ENCODE results near the gene CD58. TPM values are rescaled to one million over a fixed set of nuclear protein-coding genes. Genes with fewer than 3 reads are reported as not detected.

The CD58 gene
- total RNA-seq, 1 experiment from 2014 or later, result 9.3 TPM

DNA sequence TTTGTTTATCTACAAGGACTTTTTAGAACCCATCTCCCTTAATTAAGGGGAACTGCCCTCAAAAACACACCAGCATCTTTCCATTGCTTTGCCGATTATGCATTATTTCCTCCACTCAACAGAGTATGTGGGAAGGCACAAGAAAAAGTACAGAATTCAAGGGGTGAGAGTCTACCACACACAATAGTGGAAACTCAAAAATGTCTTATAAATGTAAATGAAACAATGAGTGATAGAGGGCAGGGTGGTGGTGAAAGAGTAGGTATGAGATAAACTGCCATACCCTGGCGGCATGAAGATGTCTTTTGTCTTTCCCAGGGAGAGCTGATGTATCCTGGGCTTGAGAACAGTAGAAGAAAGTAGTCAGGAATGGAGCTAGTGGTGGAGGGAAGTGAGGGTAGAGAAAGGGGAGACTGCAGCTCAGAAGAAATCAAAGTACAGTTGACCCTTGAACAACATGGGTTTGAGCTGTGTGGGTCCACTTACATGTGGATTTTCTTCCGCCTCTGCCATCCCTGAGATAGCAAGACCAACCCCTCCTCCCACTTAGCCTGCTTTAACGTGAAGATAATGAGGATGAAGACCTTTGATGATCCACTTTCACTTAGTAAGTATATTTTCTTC, 24.4 kb downstream of the CD58 start:
- no peak overlapping the region for H3K4me3 ChIP-seq (ENCODE audit: insufficient read depth, low read depth, low read length)
- no peaks in the 10 kb centered on the region for H3K36me3 ChIP-seq (replicated peaks; ENCODE audit: control insufficient read depth, insufficient read depth, low read length)
- no peak for DNase-seq
- no peaks in the 10 kb centered on the region for H3K27me3 ChIP-seq (ENCODE audit: control insufficient read depth, insufficient read depth, low read length)

- no peak for DNase-seq
- Histone ChIP-seq H3K4me3 (ENCODE audit: insufficient read depth, low read depth, low read length) (no peak overlapping the region), H3K27me3 (ENCODE audit: control insufficient read depth, insufficient read depth, low read length) (no peaks in the 10 kb centered on the region), H3K36me3 (replicated peaks; ENCODE audit: control insufficient read depth, insufficient read depth, low read length) (no peaks in the 10 kb centered on the region)
Observed at GRCh38 chr1:116545359-116545705, 25.5 kb downstream of the CD58 start.

GRCh38 chr1:116544588-116545358, 26.1 kb downstream of the CD58 start:
- no peak overlapping the region for H3K4me3 ChIP-seq (ENCODE audit: insufficient read depth, low read depth, low read length)
- no peak for DNase-seq
- no peaks in the 10 kb centered on the region for H3K27me3 ChIP-seq (ENCODE audit: control insufficient read depth, insufficient read depth, low read length)
- no peaks in the 10 kb centered on the region for H3K36me3 ChIP-seq (replicated peaks; ENCODE audit: control insufficient read depth, insufficient read depth, low read length)

DNA sequence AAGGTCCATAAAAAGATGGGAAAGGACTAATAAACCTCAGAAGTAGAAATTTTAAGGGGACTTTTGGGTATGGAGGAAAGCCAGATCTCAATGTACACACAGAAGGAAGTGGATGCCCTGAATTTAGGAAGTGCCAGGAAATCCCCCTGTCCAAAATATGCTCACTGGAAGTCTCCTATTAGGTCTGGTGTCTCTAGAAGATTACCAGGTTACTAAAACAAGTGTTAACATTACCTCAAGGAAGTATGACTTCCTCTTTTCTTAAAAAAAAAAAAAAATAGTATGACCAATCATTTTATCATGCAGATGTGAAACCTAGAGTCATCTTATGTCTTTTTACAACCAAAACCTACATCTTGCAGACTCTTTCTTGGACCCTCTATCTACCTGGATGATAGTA, 30.7 kb downstream of the CD58 start:
- DNase-seq, result no peak
- H3K27me3 ChIP-seq (ENCODE audit: control insufficient read depth, insufficient read depth, low read length), result no peaks in the 10 kb centered on the region
- H3K36me3 ChIP-seq (replicated peaks; ENCODE audit: control insufficient read depth, insufficient read depth, low read length), result no peaks in the 10 kb centered on the region
- no peak overlapping the region for H3K4me3 ChIP-seq (ENCODE audit: insufficient read depth, low read depth, low read length)

DNA sequence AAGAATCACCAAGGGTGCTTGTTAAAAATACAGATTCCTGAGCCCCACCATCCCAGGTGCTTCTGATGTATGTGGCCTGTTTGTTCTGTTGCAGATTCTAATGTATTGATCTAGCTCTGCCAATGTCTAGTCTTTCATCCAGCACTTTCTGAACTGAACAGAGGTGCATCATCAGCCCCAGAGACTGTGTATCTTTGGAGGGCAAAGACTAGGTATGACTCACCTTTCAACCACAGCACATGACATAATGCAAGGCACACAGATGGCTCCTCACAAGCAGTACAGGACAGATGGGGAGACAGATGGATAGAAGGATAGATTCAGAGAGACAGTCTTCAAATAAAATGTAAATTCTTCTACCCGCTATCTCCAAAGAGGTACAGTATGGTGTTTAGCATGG, 32.3 kb downstream of the CD58 start:
- DNase-seq, result no peak
- H3K4me3 ChIP-seq (ENCODE audit: insufficient read depth, low read depth, low read length), result no peak overlapping the region
- no peaks in the 10 kb centered on the region for H3K27me3 ChIP-seq (ENCODE audit: control insufficient read depth, insufficient read depth, low read length)

DNA sequence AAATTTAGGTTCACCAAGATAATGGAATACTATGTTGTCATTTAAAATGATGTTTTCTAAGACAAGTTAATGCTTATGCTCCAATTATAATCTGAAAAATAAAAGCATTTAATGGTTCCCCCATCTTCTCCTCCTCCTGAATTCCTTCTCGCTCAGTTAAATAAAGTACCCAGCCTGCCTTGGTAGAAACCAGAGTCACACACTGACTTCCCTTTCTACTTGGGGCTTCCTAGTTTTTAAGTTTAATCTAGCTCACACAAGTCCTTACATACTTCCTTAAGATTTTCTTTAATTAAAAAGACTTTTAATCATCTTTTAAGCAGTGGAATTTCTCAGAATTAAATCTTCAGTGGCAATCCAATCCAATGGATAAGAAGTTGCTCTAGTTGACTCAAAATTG, 32.9 kb downstream of the CD58 start:
- no peak for DNase-seq
- Histone ChIP-seq H3K27me3 (ENCODE audit: control insufficient read depth, insufficient read depth, low read length) (no peaks in the 10 kb centered on the region), H3K4me3 (ENCODE audit: insufficient read depth, low read depth, low read length) (no peak overlapping the region), H3K36me3 (replicated peaks; ENCODE audit: control insufficient read depth, insufficient read depth, low read length) (no peaks in the 10 kb centered on the region)

More for the DNA sequence above, 32.3 kb downstream of the CD58 start:
- H3K36me3 ChIP-seq (replicated peaks; ENCODE audit: control insufficient read depth, insufficient read depth, low read length), result no peaks in the 10 kb centered on the region

- H3K4me3 ChIP-seq (ENCODE audit: insufficient read depth, low read depth, low read length), result no peak overlapping the region
- DNase-seq, result no peak
Observed at GRCh38 chr1:116537040-116537831, 33.6 kb downstream of the CD58 start.

DNA sequence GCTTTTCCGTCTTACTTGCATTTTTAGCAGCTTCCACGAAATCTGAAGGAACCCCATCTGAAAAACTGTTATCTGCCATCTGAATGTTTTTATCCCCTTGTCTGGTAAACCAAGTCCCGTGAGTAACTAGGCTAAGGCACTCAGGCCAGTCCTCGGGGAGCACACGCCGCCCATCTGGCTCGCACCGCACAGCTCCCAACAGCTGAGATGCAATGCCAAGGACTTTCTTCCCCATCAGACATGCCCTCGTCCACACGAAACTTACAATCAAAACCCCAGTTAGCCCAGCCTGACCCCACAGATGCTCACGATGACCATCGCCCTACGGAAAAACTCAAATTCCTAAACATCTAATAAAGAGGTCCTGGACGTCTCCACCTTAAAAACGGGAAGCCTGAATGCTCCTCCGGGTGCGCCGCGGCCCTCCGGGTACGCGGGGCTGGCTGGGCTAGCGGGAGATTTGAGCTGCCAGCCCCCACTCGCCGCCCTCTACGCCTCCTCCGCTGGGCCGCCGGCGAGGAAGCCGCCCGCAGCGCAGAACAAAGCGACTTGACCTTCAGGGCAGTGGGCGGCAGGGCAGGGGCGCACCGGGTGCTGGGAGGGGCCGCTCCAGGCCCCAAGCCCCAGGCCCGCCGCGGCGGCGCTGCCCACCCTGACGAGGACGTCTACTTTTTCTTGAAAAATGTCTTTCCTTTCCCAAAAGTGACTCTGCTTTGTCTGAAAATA, 36.6 kb downstream of the CD58 start:
- H3K27me3 ChIP-seq (ENCODE audit: control insufficient read depth, insufficient read depth, low read length), result no peaks in the 10 kb centered on the region
- peak; percentile 33 for DNase-seq
- no peak overlapping the region for H3K4me3 ChIP-seq (ENCODE audit: insufficient read depth, low read depth, low read length)
- H3K36me3 ChIP-seq (replicated peaks; ENCODE audit: control insufficient read depth, insufficient read depth, low read length), result no peaks in the 10 kb centered on the region

More at GRCh38 chr1:116537040-116537831, 33.6 kb downstream of the CD58 start:
- Histone ChIP-seq H3K36me3 (replicated peaks; ENCODE audit: control insufficient read depth, insufficient read depth, low read length) (no peaks in the 10 kb centered on the region), H3K27me3 (ENCODE audit: control insufficient read depth, insufficient read depth, low read length) (no peaks in the 10 kb centered on the region)

- Histone ChIP-seq H3K27me3 (ENCODE audit: control insufficient read depth, insufficient read depth, low read length) (no peaks in the 10 kb centered on the region), H3K36me3 (replicated peaks; ENCODE audit: control insufficient read depth, insufficient read depth, low read length) (no peaks in the 10 kb centered on the region), H3K4me3 (ENCODE audit: insufficient read depth, low read depth, low read length) (no peak overlapping the region)
- no peak for DNase-seq
Observed at GRCh38 chr1:116533429-116533820, 37.4 kb downstream of the CD58 start.

DNA sequence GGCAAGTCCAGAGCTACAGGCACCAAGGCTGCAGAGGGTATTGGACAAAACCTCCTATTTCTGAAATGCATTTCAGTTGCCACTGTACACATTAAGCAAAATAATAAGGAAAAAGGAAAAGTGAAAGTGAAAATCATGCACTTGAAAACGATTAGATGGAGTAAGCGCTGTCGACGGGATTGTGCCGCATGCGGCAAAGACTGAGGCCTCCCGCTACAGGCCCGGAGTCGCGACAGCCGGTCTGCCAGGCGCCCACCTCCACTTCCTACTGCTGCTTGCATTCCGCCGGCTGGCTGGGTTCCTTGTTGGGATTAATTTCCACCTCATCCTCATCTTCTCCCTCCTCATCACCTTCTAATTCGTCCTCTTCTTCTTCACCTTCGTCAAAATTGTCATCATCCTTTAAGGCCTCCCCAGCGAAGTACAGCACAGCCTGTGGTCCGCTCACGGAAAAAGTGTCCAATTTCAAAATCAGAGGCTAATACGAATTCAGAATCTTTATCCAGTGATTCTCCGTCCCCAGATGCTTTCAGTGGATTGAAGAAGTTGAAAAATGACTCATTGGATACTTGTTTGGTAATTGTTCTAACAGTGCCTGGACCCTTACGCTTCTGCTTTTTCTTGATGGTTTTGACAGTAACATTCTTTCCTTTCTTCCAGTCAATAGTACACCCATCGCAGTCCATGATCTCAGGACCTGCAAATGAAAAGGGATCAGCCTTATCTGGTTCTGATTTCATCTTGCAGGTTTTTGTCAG, 38.0 kb downstream of the CD58 start:
- no peaks in the 10 kb centered on the region for H3K27me3 ChIP-seq (ENCODE audit: control insufficient read depth, insufficient read depth, low read length)
- H3K36me3 ChIP-seq (replicated peaks; ENCODE audit: control insufficient read depth, insufficient read depth, low read length), result no peaks in the 10 kb centered on the region
- H3K4me3 ChIP-seq (ENCODE audit: insufficient read depth, low read depth, low read length), result no peak overlapping the region
- no peak for DNase-seq

DNA sequence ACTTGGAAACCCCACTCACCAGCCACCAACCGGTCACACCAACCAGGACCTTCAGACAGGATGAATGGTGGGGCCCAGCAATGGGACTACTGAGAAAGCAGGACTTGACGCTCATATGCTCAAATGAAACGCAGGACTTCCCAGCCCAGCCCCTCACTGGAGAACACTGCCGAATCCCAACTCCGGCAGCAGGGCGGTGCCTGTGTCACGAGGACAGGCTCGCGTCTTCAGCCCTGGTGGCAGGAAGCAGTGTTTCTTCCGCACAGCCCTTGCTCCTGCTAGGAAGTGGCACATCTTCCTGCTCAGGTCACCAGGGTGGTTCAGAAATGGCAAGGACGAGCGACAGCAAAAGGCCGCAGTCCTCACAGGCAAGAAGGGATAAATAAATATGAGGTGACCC, 38.9 kb downstream of the CD58 start:
- Histone ChIP-seq H3K36me3 (replicated peaks; ENCODE audit: control insufficient read depth, insufficient read depth, low read length) (no peaks in the 10 kb centered on the region), H3K27me3 (ENCODE audit: control insufficient read depth, insufficient read depth, low read length) (no peaks in the 10 kb centered on the region), H3K4me3 (ENCODE audit: insufficient read depth, low read depth, low read length) (no peak overlapping the region)
- peak; percentile 47 for DNase-seq

GRCh38 chr1:116529681-116530080, 41.1 kb downstream of the CD58 start:
- Histone ChIP-seq H3K36me3 (replicated peaks; ENCODE audit: control insufficient read depth, insufficient read depth, low read length) (no peaks in the 10 kb centered on the region), H3K4me3 (ENCODE audit: insufficient read depth, low read depth, low read length) (no peak overlapping the region), H3K27me3 (ENCODE audit: control insufficient read depth, insufficient read depth, low read length) (no peaks in the 10 kb centered on the region)
- DNase-seq, result no peak

DNA sequence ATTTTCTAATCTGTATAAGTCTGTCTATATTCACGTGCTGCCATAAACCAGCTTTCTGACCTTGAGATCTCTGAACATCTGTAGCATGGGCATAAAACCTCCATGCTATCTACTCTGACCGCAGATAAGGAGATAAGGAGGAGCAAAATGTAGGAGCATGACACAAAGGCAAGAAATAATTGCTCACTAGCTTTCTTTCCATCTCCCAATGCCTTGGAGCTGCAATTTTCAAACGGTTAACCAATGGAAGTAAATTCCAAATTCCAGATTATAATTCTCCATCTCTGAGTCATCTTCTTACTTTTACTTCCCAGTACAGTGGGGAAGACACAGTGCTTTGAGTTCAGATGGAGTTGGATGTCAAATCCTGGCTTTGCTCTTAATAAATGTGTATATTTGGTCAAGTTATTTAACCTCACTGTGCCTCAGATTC, 41.6 kb downstream of the CD58 start:
- no peaks in the 10 kb centered on the region for H3K36me3 ChIP-seq (replicated peaks; ENCODE audit: control insufficient read depth, insufficient read depth, low read length)
- no peak for DNase-seq
- H3K4me3 ChIP-seq (ENCODE audit: insufficient read depth, low read depth, low read length), result no peak overlapping the region
- H3K27me3 ChIP-seq (ENCODE audit: control insufficient read depth, insufficient read depth, low read length), result no peaks in the 10 kb centered on the region

Data from H7 (cell line).